Measurements from ENCODE around the gene NMNAT2.

DNA sequence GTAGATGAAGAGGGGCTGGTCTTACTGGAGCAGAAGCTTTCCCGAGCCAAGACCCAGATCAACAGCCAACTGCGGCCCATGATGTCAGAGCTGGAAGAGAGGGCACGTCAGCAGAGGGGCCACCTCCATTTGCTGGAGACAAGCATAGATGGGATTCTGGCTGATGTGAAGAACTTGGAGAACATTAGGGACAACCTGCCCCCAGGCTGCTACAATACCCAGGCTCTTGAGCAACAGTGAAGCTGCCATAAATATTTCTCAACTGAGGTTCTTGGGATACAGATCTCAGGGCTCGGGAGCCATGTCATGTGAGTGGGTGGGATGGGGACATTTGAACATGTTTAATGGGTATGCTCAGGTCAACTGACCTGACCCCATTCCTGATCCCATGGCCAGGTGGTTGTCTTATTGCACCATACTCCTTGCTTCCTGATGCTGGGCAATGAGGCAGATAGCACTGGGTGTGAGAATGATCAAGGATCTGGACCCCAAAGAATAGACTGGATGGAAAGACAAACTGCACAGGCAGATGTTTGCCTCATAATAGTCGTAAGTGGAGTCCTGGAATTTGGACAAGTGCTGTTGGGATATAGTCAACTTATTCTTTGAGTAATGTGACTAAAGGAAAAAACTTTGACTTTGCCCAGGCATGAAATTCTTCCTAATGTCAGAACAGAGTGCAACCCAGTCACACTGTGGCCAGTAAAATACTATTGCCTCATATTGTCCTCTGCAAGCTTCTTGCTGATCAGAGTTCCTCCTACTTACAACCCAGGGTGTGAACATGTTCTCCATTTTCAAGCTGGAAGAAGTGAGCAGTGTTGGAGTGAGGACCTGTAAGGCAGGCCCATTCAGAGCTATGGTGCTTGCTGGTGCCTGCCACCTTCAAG is 174.8 kb downstream of the NMNAT2 start:
- TF ChIP-seq ZNF396 (CRISPR knock-in tag; IDR thresholded peaks at IDR 0.05; ENCODE audit: borderline replicate concordance) (no peak), ZBTB21 (CRISPR knock-in tag; IDR thresholded peaks at IDR 0.05; ENCODE audit: borderline replicate concordance) (no peak)
- TF ChIP-seq, protein P1, sequence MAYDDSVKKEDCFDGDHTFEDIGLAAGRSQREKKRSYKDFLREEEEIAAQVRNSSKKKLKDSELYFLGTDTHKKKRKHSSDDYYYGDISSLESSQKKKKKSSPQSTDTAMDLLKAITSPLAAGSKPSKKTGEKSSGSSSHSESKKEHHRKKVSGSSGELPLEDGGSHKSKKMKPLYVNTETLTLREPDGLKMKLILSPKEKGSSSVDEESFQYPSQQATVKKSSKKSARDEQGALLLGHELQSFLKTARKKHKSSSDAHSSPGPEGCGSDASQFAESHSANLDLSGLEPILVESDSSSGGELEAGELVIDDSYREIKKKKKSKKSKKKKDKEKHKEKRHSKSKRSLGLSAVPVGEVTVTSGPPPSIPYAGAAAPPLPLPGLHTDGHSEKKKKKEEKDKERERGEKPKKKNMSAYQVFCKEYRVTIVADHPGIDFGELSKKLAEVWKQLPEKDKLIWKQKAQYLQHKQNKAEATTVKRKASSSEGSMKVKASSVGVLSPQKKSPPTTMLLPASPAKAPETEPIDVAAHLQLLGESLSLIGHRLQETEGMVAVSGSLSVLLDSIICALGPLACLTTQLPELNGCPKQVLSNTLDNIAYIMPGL (CRISPR knock-in tag; IDR thresholded peaks at IDR 0.05) = no peak
- TF ChIP-seq, protein P2, sequence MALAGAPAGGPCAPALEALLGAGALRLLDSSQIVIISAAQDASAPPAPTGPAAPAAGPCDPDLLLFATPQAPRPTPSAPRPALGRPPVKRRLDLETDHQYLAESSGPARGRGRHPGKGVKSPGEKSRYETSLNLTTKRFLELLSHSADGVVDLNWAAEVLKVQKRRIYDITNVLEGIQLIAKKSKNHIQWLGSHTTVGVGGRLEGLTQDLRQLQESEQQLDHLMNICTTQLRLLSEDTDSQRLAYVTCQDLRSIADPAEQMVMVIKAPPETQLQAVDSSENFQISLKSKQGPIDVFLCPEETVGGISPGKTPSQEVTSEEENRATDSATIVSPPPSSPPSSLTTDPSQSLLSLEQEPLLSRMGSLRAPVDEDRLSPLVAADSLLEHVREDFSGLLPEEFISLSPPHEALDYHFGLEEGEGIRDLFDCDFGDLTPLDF (CRISPR knock-in tag; IDR thresholded peaks at IDR 0.05) = no peak
